Pancreas (tissue), 10 donors: ENCODE measurements around the gene FERMT3. TPM values are rescaled to one million over a fixed set of nuclear protein-coding genes. Genes with fewer than 3 reads are reported as not detected.

Experiments used
- ATAC-seq, 4 donors: fragments of 200-7000 bp; cut with Tn5 transposase; one replicate each; pipeline versions ENCODE4 v1.8.0 to v1.9.1; 2020; ENCODE audit warnings: mild to moderate bottlenecking in 4 of 4, moderate library complexity in 4 of 4
- DNase-seq, 6 donors: peaks; one replicate each; pipeline ENCODE4 v3.0.0-alpha.2; 2020
- FAIRE-seq: peaks from 2 replicates; lab custom pipeline; 2012; peaks lifted over from hg19 to GRCh38; lab: Jason Lieb, UNC
- H3K27ac ChIP-seq, 4 donors: fragments of 200-600 bp; sonication (generic); 1 replicate in 3 of 4; 2 replicates in 1 of 4; pipeline versions ENCODE4 v1.5.0 to v1.8.0; 2020
- H3K27me3 ChIP-seq, 4 donors: fragments of 200-600 bp; one replicate each; pipeline ENCODE4 v1.8.0; 2021
- H3K36me3 ChIP-seq, 3 donors: fragments of 200-600 bp; sonication (generic) in 1 of 3; one replicate each; pipeline versions ENCODE4 v1.5.0 to v1.8.0; 2020 to 2021
- H3K4me1 ChIP-seq, 3 donors: fragments of 200-600 bp; one replicate each; pipeline ENCODE4 v1.8.0; 2021
- H3K4me3 ChIP-seq, 4 donors: fragments of 200-600 bp; sonication (generic) in 2 of 4; one replicate each; pipeline versions ENCODE4 v1.5.0 to v1.8.0; 2020 to 2021
- H3K9me3 ChIP-seq, 4 donors: fragments of 200-600 bp; one replicate each; pipeline ENCODE4 v1.8.0; 2021
- CTCF ChIP-seq, 4 donors: fragments of 200-600 bp; sonication (generic) in 3 of 4; IDR thresholded peaks; one replicate each; pipeline versions ENCODE4 v1.5.0 to v1.8.0; 2021; ENCODE audit warnings: antibody characterized with exemption in 4 of 4
- WGBS, 2 donors: extraction: QIAGEN DNeasy Blood & Tissue Kit; methylation state at CpG; one replicate each; pipeline ENCODE4 v1.1.7; 2013; 5-methylcytosine and 5-hydroxymethylcytosine counted together
- intact Hi-C, 3 donors: fragments of 100-400 bp; cut with DNase I; formaldehyde crosslinking; loops; one replicate each; pipeline versions ENCODE4 v1.11.1 to v1.14.2; 2022
- polyA plus RNA-seq, 2 donors: library from polyadenylated mRNA; stranded (reverse); fragments of 200-250 nt; gene quantifications; one replicate each; pipeline ENCODE4 v1.2.3, GENCODE V29; 2013
- total RNA-seq, 6 donors: library from RNA; stranded (reverse); fragmentation: NEBNext Ultra II Directional in 4 of 6; extraction: Animal tissue kit (Norgen Biotek cat#: 25700) in 4 of 6; gene quantifications; one replicate each; pipeline versions ENCODE4 v1.2.1 to v1.2.4, GENCODE V29; 2021 to 2023
- donor health status: healthy with polysubstance abuse.
- donor health status: DM: no; HTN: no; CAD: no; lungs with moderate emphysema.
- donor health status: DM: no; HTN: no; CAD: no.
- donor health status: control.
- donor health status: control.
- donor health status: Bipolar disorder and iron deficiency.
- donor health status: DM: yes; HTN: yes; CAD: no.
- donor health status: DM: no; HTN: no; CAD: no.
- donor health status: DM: no; HTN: no; CAD: no.
- donor health status: DM: yes; HTN: yes; CAD: no.

Gene FERMT3
- total and polyA plus RNA-seq, 8 donors = 1.9 to 16.3 (median 9.1) TPM

GRCh38 chr11:64173616-64174355 lies 32.7 kb upstream of the FERMT3 start:
- ATAC-seq = no peak

GRCh38 chr11:64176751-64177150 lies 29.8 kb upstream of the FERMT3 start:
- WGBS, 2 donors = 86 to 96% methylated on average over 8 of the region's 8 CpGs
- ATAC-seq (no peak), FAIRE-seq (no peak), DNase-seq (no peak)
- Histone ChIP-seq H3K9me3 (no peaks in the 10 kb centered on the region), H3K36me3 (no peaks in the 10 kb centered on the region), H3K4me1 (peaks cover 8 to 10% (median 9%) of the 10 kb centered on the region in 3 donors), H3K4me3 (no peak overlapping the region), H3K27me3 (no peaks in the 10 kb centered on the region), H3K27ac (no peak overlapping the region)
- intact Hi-C loops = no loop called here
- no peak for TF ChIP-seq CTCF (IDR thresholded peaks at IDR 0.05)

More at GRCh38 chr11:64173616-64174355, 32.7 kb upstream of the FERMT3 start:
- H3K4me1 ChIP-seq = no peaks in the 10 kb centered on the region
- intact Hi-C loops = no loop called here
- H3K4me3 ChIP-seq = no peak overlapping the region
- no peak overlapping the region for H3K27ac ChIP-seq
- TF ChIP-seq CTCF (IDR thresholded peaks at IDR 0.05) = no peak
- no peaks in the 10 kb centered on the region for H3K9me3 ChIP-seq
- FAIRE-seq = no peak
- DNase-seq = no peak
- no peaks in the 10 kb centered on the region for H3K27me3 ChIP-seq
- WGBS, 2 donors = 92 to 96% methylated on average over 4 of the region's 4 CpGs
- no peaks in the 10 kb centered on the region for H3K36me3 ChIP-seq

GRCh38 chr11:64178203-64178602 lies 28.3 kb upstream of the FERMT3 start:
- ATAC-seq (no peak), DNase-seq (no peak), FAIRE-seq (no peak)
- Histone ChIP-seq H3K4me3 (no peak overlapping the region), H3K4me1 (peaks cover 12 to 25% (median 21%) of the 10 kb centered on the region in 3 donors), H3K27me3 (no peaks in the 10 kb centered on the region), H3K36me3 (no peaks in the 10 kb centered on the region), H3K27ac (no peak overlapping the region), H3K9me3 (no peaks in the 10 kb centered on the region)
- WGBS, 2 donors = 89 to 97% methylated on average over 1 of the region's 1 CpG
- TF ChIP-seq CTCF (IDR thresholded peaks at IDR 0.05) = no peak
- intact Hi-C loops = no loop called here

- DNase-seq (no peak), FAIRE-seq (no peak), ATAC-seq (no peak)
- no peak for TF ChIP-seq CTCF (IDR thresholded peaks at IDR 0.05)
- 97 to 98% methylated on average over 12 of the region's 12 CpGs for WGBS, 2 donors
- Histone ChIP-seq H3K4me1 (peaks cover 19 to 33% (median 29%) of the 10 kb centered on the region in 3 donors), H3K36me3 (no peaks in the 10 kb centered on the region), H3K27me3 (no peaks in the 10 kb centered on the region), H3K9me3 (no peaks in the 10 kb centered on the region), H3K4me3 (no peak overlapping the region), H3K27ac (no peak overlapping the region)
- intact Hi-C loops = no loop called here
Measured at GRCh38 chr11:64178951-64179639, 27.4 kb upstream of the FERMT3 start.
